ENCODE results near the gene NEB. TPM values are rescaled to one million over a fixed set of nuclear protein-coding genes. Genes with fewer than 3 reads are reported as not detected.

NEB gene
- 0.14 and 0.27 TPM in 2 replicates for total RNA-seq

- intact Hi-C loops (cut with micrococcal nuclease): no loop called here
- DNase-seq (ENCODE audit: low spot score): no peak
- H3K4me3 Mint-ChIP-seq (ENCODE audit: low read depth): no peak within 1 kb of the TSS
- no peaks in the 10 kb centered on the region for H3K36me3 Mint-ChIP-seq (ENCODE audit: low read depth)
- peaks cover 3% of the 10 kb centered on the region for H3K27me3 Mint-ChIP-seq (ENCODE audit: low read depth)
- no peak within 1 kb of the TSS for H3K27ac Mint-ChIP-seq
- no peaks in the 10 kb centered on the region for H3K4me1 Mint-ChIP-seq (ENCODE audit: low read depth)
- H3K9me3 Mint-ChIP-seq: no peaks in the 10 kb centered on the region
Observed at GRCh38 chr2:151733771-151734672, at the start of gene NEB. Gene NEB (minus strand): TSS chr2:151734476. CDS start chr2:151733156, 1,320 bp downstream.

- H3K27ac Mint-ChIP-seq: no peak overlapping the region
- peaks cover 28% of the 10 kb centered on the region for H3K36me3 Mint-ChIP-seq (ENCODE audit: low read depth)
- H3K4me1 Mint-ChIP-seq (ENCODE audit: low read depth): no peaks in the 10 kb centered on the region
- intact Hi-C loops (cut with micrococcal nuclease): no loop called here
- no peak overlapping the region for H3K4me3 Mint-ChIP-seq (ENCODE audit: low read depth)
- peaks cover 4% of the 10 kb centered on the region for H3K9me3 Mint-ChIP-seq
- no peaks in the 10 kb centered on the region for H3K27me3 Mint-ChIP-seq (ENCODE audit: low read depth)
- no peak for DNase-seq (ENCODE audit: low spot score)
Observed at GRCh38 chr2:151783133-151783520, 48.9 kb upstream of the NEB start.

- DNase-seq (ENCODE audit: low spot score): no peak
- Mint-ChIP-seq H3K36me3 (ENCODE audit: low read depth) (peaks cover 32% of the 10 kb centered on the region), H3K27ac (no peak overlapping the region), H3K9me3 (peaks cover 4% of the 10 kb centered on the region), H3K4me3 (ENCODE audit: low read depth) (no peak overlapping the region), H3K27me3 (ENCODE audit: low read depth) (no peaks in the 10 kb centered on the region), H3K4me1 (ENCODE audit: low read depth) (no peaks in the 10 kb centered on the region)
- intact Hi-C loops (cut with micrococcal nuclease): no loop called here
Observed at GRCh38 chr2:151782378-151783132, 48.3 kb upstream of the NEB start.

- Mint-ChIP-seq H3K9me3 (peaks cover 4% of the 10 kb centered on the region), H3K4me3 (ENCODE audit: low read depth) (no peak overlapping the region), H3K27ac (no peak overlapping the region), H3K27me3 (ENCODE audit: low read depth) (no peaks in the 10 kb centered on the region), H3K36me3 (ENCODE audit: low read depth) (peaks cover 35% of the 10 kb centered on the region), H3K4me1 (ENCODE audit: low read depth) (no peaks in the 10 kb centered on the region)
- intact Hi-C loops (cut with micrococcal nuclease): no loop called here
- no peak for DNase-seq (ENCODE audit: low spot score)
Observed at GRCh38 chr2:151781642-151782041, 47.4 kb upstream of the NEB start.

- no peak overlapping the region for H3K4me3 Mint-ChIP-seq (ENCODE audit: low read depth)
- intact Hi-C loops (cut with micrococcal nuclease): no loop called here
- H3K4me1 Mint-ChIP-seq (ENCODE audit: low read depth): no peaks in the 10 kb centered on the region
- no peak for DNase-seq (ENCODE audit: low spot score)
- no peaks in the 10 kb centered on the region for H3K27me3 Mint-ChIP-seq (ENCODE audit: low read depth)
- H3K27ac Mint-ChIP-seq: no peak overlapping the region
- peaks cover 4% of the 10 kb centered on the region for H3K9me3 Mint-ChIP-seq
- H3K36me3 Mint-ChIP-seq (ENCODE audit: low read depth): peaks cover 41% of the 10 kb centered on the region
Observed at GRCh38 chr2:151780938-151781337, 46.7 kb upstream of the NEB start.

- no peak overlapping the region for H3K4me3 Mint-ChIP-seq (ENCODE audit: low read depth)
- no peak for DNase-seq (ENCODE audit: low spot score)
- no peak overlapping the region for H3K27ac Mint-ChIP-seq
- no peaks in the 10 kb centered on the region for H3K27me3 Mint-ChIP-seq (ENCODE audit: low read depth)
- intact Hi-C loops (cut with micrococcal nuclease): no loop called here
- no peaks in the 10 kb centered on the region for H3K4me1 Mint-ChIP-seq (ENCODE audit: low read depth)
- peaks cover 43% of the 10 kb centered on the region for H3K36me3 Mint-ChIP-seq (ENCODE audit: low read depth)
- H3K9me3 Mint-ChIP-seq: peaks cover 4% of the 10 kb centered on the region
Observed at GRCh38 chr2:151777935-151778334, 43.7 kb upstream of the NEB start.

- H3K27ac Mint-ChIP-seq: no peak overlapping the region
- peaks cover 39% of the 10 kb centered on the region for H3K36me3 Mint-ChIP-seq (ENCODE audit: low read depth)
- intact Hi-C loops (cut with micrococcal nuclease): no loop called here
- H3K4me3 Mint-ChIP-seq (ENCODE audit: low read depth): no peak overlapping the region
- no peak for DNase-seq (ENCODE audit: low spot score)
- peaks cover 4% of the 10 kb centered on the region for H3K9me3 Mint-ChIP-seq
- no peaks in the 10 kb centered on the region for H3K4me1 Mint-ChIP-seq (ENCODE audit: low read depth)
- no peaks in the 10 kb centered on the region for H3K27me3 Mint-ChIP-seq (ENCODE audit: low read depth)
Observed at GRCh38 chr2:151777487-151777886, 43.2 kb upstream of the NEB start.

GRCh38 chr2:151776367-151776766 lies 42.1 kb upstream of the NEB start:
- no peak for DNase-seq (ENCODE audit: low spot score)
- Mint-ChIP-seq H3K9me3 (peaks cover 4% of the 10 kb centered on the region), H3K4me3 (ENCODE audit: low read depth) (no peak overlapping the region), H3K27me3 (ENCODE audit: low read depth) (no peaks in the 10 kb centered on the region), H3K36me3 (ENCODE audit: low read depth) (peaks cover 39% of the 10 kb centered on the region), H3K27ac (no peak overlapping the region), H3K4me1 (ENCODE audit: low read depth) (no peaks in the 10 kb centered on the region)
- intact Hi-C loops (cut with micrococcal nuclease): no loop called here

- peaks cover 4% of the 10 kb centered on the region for H3K9me3 Mint-ChIP-seq
- peaks cover 35% of the 10 kb centered on the region for H3K36me3 Mint-ChIP-seq (ENCODE audit: low read depth)
- no peaks in the 10 kb centered on the region for H3K4me1 Mint-ChIP-seq (ENCODE audit: low read depth)
- H3K4me3 Mint-ChIP-seq (ENCODE audit: low read depth): no peak overlapping the region
- no peaks in the 10 kb centered on the region for H3K27me3 Mint-ChIP-seq (ENCODE audit: low read depth)
- no peak overlapping the region for H3K27ac Mint-ChIP-seq
- intact Hi-C loops (cut with micrococcal nuclease): no loop called here
- DNase-seq (ENCODE audit: low spot score): no peak
Observed at GRCh38 chr2:151775057-151775740, 40.9 kb upstream of the NEB start.

- DNase-seq (ENCODE audit: low spot score): no peak
- no peaks in the 10 kb centered on the region for H3K27me3 Mint-ChIP-seq (ENCODE audit: low read depth)
- intact Hi-C loops (cut with micrococcal nuclease): no loop called here
- H3K36me3 Mint-ChIP-seq (ENCODE audit: low read depth): peaks cover 28% of the 10 kb centered on the region
- peaks cover 3% of the 10 kb centered on the region for H3K9me3 Mint-ChIP-seq
- no peaks in the 10 kb centered on the region for H3K4me1 Mint-ChIP-seq (ENCODE audit: low read depth)
- H3K27ac Mint-ChIP-seq: no peak overlapping the region
- H3K4me3 Mint-ChIP-seq (ENCODE audit: low read depth): no peak overlapping the region
Observed at GRCh38 chr2:151774506-151774905, 40.2 kb upstream of the NEB start.

GRCh38 chr2:151771599-151772358 lies 37.5 kb upstream of the NEB start:
- Mint-ChIP-seq H3K4me1 (ENCODE audit: low read depth) (peaks cover 2% of the 10 kb centered on the region), H3K36me3 (ENCODE audit: low read depth) (peaks cover 12% of the 10 kb centered on the region)

GRCh38 chr2:151770995-151771394 lies 36.7 kb upstream of the NEB start:
- no peak for DNase-seq (ENCODE audit: low spot score)
- H3K27me3 Mint-ChIP-seq (ENCODE audit: low read depth): no peaks in the 10 kb centered on the region
- peaks cover 5% of the 10 kb centered on the region for H3K4me1 Mint-ChIP-seq (ENCODE audit: low read depth)
- no peak overlapping the region for H3K27ac Mint-ChIP-seq
- H3K4me3 Mint-ChIP-seq (ENCODE audit: low read depth): no peak overlapping the region
- intact Hi-C loops (cut with micrococcal nuclease): no loop called here
- peaks cover 6% of the 10 kb centered on the region for H3K36me3 Mint-ChIP-seq (ENCODE audit: low read depth)
- H3K9me3 Mint-ChIP-seq: no peaks in the 10 kb centered on the region

More at GRCh38 chr2:151771599-151772358, 37.5 kb upstream of the NEB start:
- Mint-ChIP-seq H3K4me3 (ENCODE audit: low read depth) (no peak overlapping the region), H3K9me3 (no peaks in the 10 kb centered on the region), H3K27me3 (ENCODE audit: low read depth) (no peaks in the 10 kb centered on the region), H3K27ac (no peak overlapping the region)
- intact Hi-C loops (cut with micrococcal nuclease): no loop called here
- DNase-seq (ENCODE audit: low spot score): no peak

All from activated T-helper 2 cell treated with anti-CD3 and anti-CD28 coated beads, Interferon-gamma antibody, Interleukin-2, Interleukin-4, amounts not matched to agents 10 μg/mL and 5 μg/mL and 100 μg/mL, durations not matched to agents 14 hours and 24 hours and 36 hours (primary cell).